ENCODE results near the gene SETD2.

SETD2 gene

DNA sequence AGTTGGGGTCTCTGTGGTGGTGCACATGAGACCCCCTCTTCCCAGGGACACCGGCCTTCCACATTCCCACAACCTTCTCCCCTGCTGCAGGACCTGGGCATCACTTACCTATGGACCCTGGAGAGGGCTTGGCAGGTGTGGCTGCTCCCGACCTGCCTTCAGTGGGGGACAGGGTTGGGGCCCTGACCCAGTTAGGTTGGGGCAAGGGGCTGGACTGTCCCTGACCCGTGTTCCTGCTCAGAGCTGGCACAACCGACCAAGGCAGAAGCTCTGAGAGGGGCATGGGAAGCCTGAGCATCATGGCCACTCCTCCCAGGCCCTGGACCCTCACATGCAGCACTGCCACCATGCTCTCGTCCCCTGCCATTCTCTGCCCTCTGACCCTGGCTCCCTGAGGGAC, 178.3 kb downstream of the SETD2 start:
- no peak for DNase-seq (ENCODE audit: low read depth, low spot score)

GRCh38 chr3:46984591-46985459, 179.1 kb downstream of the SETD2 start:
- DNase-seq (ENCODE audit: low read depth, low spot score), result no peak

DNA sequence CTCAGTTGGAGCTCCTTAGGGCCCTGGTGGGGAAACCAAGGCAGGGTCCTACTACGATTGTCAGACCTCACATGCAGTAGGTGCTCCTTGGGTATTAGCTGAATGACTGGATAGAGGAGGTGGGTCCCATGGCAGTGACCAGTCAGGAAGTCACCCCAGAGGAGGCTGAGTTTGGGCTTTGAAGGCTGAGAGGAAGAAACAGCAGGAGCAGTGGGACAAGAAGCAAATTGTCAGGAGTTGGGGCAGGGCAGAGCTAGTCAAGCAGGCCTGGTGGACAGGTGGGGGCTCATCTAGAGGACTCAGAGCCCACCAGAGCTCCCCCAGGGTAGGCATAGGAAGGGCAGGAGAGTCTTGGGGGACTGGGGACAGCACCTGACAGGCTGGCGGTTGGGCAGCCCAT, 181.4 kb downstream of the SETD2 start:
- no peak for DNase-seq (ENCODE audit: low read depth, low spot score)

GRCh38 chr3:46981932-46982471, 181.9 kb downstream of the SETD2 start:
- DNase-seq (ENCODE audit: low read depth, low spot score), result no peak

DNA sequence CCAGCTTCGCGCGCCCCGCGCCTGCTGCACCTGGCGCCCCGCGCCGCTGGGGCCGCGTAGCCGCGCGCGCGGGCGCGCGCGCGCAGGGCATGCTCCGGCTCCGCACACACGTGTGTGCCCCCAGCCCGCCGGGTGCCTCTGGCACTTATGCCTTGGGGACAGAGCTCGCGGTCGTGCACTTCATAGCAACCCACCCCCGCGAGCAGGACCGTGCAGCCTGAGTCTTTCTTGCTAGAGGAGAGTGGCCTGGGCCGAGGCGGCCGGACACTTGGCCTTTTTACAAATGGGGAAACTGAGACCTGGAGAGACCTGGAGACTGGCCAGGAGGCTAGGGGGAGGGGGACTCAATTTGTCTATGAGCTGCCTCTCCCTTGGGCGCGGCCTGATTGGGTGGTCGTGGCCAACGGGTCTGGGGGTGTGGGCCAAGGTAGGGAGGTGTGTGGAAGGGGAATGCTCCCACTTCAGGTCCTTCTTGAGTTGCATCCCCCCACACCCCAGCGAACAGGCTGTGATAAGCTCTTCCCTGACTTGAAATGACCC, 183.9 kb downstream of the SETD2 start:
- DNase-seq (ENCODE audit: low read depth, low spot score), result no peak

- DNase-seq (ENCODE audit: low read depth, low spot score), result peak; percentile 92
Measured at GRCh38 chr3:46978985-46979944, 184.6 kb downstream of the SETD2 start, which contains the start of gene NBEAL2. TSS of gene NBEAL2 (plus strand) at chr3:46979666. CDS start at chr3:46979862, 196 bp downstream.

DNA sequence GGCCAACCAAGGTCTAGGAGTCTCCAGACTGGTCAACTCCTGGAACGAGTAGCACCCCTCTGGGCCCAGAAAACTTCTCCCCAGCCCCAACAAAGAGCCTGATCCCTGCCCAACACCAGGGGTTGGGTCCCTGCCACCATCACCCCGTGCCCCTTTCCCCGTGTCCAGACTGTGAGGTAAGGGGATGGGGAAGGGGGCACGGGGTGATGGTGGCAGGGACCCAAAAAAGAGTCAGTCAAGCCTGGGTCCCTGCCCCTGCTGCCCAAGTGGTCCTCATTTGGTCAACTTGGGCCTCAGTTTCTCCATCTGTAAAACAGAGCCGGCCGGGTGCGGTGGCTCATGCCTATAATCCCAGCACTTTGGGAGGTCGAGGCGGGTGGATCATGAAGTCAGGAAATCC, 185.5 kb downstream of the SETD2 start:
- DNase-seq (ENCODE audit: low read depth, low spot score), result no peak

DNA sequence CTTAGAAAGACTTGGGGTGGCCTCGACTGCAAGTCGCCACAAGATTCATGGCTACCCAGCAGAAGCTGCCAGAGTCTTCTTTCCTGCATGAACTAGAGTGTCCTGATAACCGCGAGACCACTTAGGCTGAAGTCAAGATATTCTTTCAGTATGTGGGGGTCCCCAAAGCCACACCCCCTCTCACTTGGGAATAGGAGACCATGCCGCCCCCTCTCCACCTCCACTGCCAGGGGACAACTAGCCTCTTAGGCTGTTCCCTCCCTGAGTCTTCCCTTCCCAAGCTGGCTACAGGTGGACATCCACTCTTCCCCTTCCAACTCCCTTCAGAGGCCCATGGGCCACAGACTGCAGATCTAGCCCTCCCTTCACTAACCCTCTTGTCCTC, 186.1 kb downstream of the SETD2 start:
- no peak for DNase-seq (ENCODE audit: low read depth, low spot score)

DNA sequence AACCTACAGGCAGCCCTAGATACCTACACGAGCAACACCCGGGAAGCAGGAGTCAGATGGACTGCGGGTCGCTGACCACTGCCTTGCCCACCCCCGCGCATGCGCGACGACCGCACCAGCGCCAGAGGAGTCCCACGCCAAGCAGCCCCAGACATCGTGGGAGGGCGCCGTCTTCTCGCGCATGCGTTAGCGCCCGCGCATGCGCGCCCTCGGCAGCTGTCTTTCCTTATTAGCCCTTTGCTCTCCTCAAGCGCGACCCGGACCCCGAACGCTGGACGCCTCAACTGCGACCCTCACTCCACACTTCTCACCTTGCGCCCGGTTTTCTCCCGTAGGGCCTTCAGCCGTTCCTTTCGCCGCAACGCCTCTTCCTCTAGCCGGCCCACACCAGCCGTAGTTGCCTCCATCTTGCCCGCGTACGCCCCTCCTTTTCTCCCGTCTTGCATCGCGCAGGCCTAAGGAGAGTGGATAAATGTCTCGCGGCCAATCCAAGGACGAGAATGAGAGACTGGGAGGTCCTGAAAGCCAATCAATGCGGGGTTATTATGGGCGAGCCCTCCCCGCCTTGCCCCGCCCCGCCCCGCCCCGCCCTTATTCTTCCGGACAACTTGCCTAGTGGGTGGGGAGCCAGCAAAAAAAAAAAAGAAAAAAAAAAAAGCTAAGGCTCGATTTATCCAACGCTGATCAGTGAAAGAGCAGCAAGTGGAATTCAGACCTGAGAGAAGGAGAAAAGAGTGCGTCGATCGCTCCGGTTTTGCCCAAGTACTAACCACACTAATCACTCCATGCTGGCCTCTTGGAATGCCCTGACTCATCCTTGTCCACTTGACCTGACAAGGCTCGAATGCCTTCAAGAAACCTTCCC, 187.4 kb downstream of the SETD2 start, which contains the start of gene CCDC12:
TSS of gene CCDC12 (minus strand) at position 420 of the 865 bp plus-strand sequence. CDS start at position 407, 13 bp downstream.
- peak; percentile 95 for DNase-seq (ENCODE audit: low read depth, low spot score)

GRCh38 chr3:46974421-46975171, 189.3 kb downstream of the SETD2 start:
- DNase-seq (ENCODE audit: low read depth, low spot score), result no peak

DNA sequence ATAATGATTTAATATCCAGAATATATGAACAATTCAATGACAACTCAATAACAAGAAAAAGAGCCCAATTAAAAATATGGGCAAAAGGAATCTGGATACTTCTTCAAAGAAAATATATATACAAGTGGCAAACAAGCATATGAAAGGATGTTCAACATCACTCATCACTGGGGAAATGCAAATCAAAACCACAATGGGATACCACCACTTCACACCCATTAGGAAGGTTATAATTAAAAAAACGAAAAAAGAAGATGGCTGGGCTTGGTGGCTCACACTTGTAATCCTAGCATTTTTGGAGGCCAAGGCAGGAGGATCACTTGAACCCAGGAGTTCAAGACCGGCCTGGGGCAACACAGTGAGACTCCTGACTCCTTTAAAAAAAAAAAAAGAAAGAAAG, 191.5 kb downstream of the SETD2 start:
- no peak for DNase-seq (ENCODE audit: low read depth, low spot score)

DNA sequence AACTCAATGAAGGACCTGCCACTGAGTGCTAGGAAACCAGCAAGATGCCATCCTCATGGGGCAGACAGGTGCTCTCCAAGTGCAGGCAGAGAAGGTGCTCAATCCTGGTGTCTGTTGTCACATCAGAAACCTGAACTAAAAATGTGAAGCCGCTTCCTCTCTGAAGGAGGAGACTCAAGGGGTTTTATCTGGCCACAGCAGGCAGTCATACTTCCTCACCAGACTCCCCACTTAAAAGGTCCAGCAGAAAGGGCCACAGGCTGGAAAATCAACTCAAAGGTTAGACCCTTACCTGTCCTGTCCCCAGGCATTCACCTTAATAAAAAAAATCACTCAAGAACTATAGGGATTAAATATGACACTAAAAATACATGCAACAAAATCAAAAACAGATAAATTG, 192.2 kb downstream of the SETD2 start:
- no peak for DNase-seq (ENCODE audit: low read depth, low spot score)

DNA sequence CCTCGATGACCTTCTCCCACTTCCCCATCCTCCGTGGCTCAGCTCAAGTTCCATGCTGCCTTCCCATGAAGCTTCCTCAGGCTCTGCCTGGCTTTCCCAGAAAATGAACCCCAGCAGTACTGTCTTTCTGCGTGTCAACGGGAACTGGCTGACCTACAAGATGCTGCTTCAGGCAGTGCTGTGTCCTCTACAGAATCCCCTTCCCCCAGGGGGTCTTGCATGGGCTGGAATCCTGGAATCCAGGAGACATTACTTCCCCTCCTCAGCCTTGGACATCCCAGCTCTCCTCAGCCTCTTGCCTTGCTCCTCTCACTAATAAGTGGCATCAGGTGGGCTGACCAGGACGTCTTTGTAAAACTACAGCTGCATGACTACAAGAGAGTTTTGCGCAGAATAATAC, 192.8 kb downstream of the SETD2 start:
- DNase-seq (ENCODE audit: low read depth, low spot score), result no peak

DNA sequence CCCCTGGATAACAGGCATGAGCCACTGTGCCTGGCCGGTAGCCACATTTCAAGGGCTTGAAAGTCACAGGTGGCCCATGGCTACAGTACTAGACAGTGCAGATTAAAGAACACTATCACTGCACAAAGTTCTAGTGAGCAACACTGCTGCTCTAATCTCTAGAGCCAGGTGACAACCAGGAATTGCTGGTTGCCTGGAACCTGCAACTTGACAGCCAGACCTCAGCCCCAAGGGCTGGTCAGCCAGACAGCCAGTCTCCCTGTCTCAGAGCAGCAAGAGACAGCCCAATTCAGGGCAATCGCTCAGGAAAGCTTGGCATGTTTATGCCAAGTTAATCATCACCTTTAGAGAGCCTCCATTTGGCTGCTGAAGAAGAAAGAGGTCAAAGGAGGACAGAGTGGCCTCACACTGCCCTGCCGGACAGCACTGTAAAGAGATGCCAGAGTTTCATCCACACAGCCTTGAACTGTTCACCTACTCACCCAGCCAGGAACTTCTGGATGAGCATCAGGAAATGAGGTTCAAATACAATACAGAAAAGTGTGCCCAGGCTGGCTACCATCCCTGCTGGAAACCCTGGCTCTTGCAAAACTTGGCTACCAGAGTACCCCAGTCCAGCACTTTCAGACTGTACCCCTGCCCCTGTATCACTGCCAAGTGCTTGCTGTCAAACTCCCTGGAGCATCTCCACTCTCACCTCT, 193.4 kb downstream of the SETD2 start:
- no peak for DNase-seq (ENCODE audit: low read depth, low spot score)

- DNase-seq (ENCODE audit: low read depth, low spot score), result no peak
Measured at GRCh38 chr3:46968783-46969428, 195.0 kb downstream of the SETD2 start.

DNA sequence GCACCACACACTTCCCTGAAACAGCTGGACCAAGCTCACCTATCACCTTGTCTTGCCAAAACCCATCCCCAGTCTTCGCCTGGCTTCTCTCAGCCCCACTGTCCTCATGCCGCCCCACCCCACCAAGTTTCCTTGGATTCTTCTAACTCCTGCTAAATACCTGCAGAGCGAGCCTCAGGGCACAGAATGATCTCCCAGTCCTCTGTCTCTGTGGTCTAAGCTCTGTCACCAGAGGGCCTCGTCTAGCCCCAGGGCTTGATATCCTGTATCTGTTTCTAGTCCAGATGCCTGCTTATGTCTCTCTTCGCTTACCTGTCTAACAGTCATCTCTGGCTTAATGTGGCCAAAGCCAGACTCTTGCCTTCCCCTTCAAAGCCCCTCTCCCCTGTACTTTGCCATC, 197.1 kb downstream of the SETD2 start:
- DNase-seq (ENCODE audit: low read depth, low spot score), result no peak

All from activated CD4-positive, CD25-positive, alpha-beta regulatory T cell treated with anti-CD3 and anti-CD28 coated beads, Interleukin-2, amount 50 U/mL, for 16 hours (primary cell).